HCT116 (cell line): Measurements from ENCODE around the gene SHC1.
A peak's percentile ranks its signal among the peaks of the same experiment; 100 is the strongest.

Experiments
- RAD21 ChIP-seq: IDR thresholded peaks from 2 replicates; pipeline ENCODE4 v1.6.1; 2012; ENCODE audit warnings: low read depth, mild to moderate bottlenecking
- SRF ChIP-seq: IDR thresholded peaks from 2 replicates; pipeline ENCODE4 v1.6.1; 2012; ENCODE audit warnings: low read depth

- TF ChIP-seq RAD21: peak; percentile 44
- TF ChIP-seq SRF: no peak
Observed at GRCh38 chr1:154955718-154956543, 14.6 kb downstream of the SHC1 start, which contains the start of gene PBXIP1.
